AG04449 (cell line): ENCODE results near the gene SEPSECS.
A peak's percentile ranks its signal among the peaks of the same experiment; 100 is the strongest.

ENCODE experiments used
- CTCF ChIA-PET: fragments of 350-600 bp; formaldehyde crosslinking; extraction: SDS; loops from one replicate; lab custom pipeline; 2021; ENCODE audit warnings: antibody characterized with exemption; lab: Yijun Ruan, JAX
- POLR2A ChIA-PET: fragments of 400-600, 350-600 bp; formaldehyde crosslinking; extraction: SDS; loops from one replicate; lab custom pipeline; 2020; ENCODE audit warnings: antibody characterized with exemption, inconsistent platforms; lab: Yijun Ruan, JAX
- DNase-seq: peaks from one replicate; pipeline ENCODE4 v3.0.0-alpha.2; 2010; ENCODE audit warnings: low read depth, low spot score
- H3K4me3 ChIP-seq: 2 replicates; pipeline ENCODE4 v1.5.1; 2011; ENCODE audit warnings: low read depth, mild to moderate bottlenecking, control low read depth, low read length
- CTCF ChIP-seq: IDR thresholded peaks from one replicate; pipeline ENCODE4 v1.5.1; 2011; ENCODE audit warnings: mild to moderate bottlenecking, moderate library complexity, low read length, control low read depth, inconsistent platforms; ENCODE audit not compliant: insufficient read depth; ENCODE audit errors: missing control alignments

Gene SEPSECS

GRCh38 chr4:25159837-25160713 is at the start of gene SEPSECS:
TSS of gene SEPSECS (minus strand) at chr4:25160449. CDS start at chr4:25160369, 80 bp downstream.
- CTCF ChIA-PET: interaction anchor here (1.5 to 4.2 kb wide), 5 partner anchors 15 to 207 kb away, joined by 3 to 21 read pairs (median 9); partner anchors contain the start of gene ZCCHC4
- TF ChIP-seq CTCF: no peak
- peak; percentile 70 for DNase-seq
- POLR2A ChIA-PET: interaction anchor here (0.5 to 1.2 kb wide), 3 partner anchors 14 to 682 kb away, joined by 3 to 8 read pairs (median 3); no protein-coding TSS in a partner anchor
- H3K4me3 ChIP-seq: peak within 1 kb of the TSS; percentile 84

DNA sequence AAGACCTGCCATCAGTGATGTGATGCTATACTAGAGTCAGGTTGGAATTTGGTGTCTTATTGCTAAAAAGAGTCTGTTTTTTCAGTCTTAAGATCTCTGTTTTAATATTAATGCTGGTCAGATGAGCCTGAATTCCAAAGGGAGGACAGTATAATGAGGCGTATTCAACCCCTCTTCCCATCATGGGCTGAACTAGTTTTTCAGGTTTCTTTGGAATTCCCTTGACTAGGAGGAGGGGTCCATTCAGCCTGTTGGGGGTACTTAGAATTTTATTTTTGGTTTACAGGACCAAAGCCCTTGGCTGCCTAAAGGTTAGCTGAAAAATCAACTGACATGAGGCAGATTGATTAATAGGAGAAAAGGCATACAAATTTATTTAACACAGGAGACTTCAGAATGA is 49.5 kb upstream of the SEPSECS start:
- CTCF ChIA-PET: interaction anchor here (1.1 to 1.2 kb wide), 2 partner anchors 27 to 103 kb away, joined by 3 read pairs; partner anchors contain the start of gene ZCCHC4
- H3K4me3 ChIP-seq: no peak overlapping the region
- TF ChIP-seq CTCF: no peak
- POLR2A ChIA-PET: no interaction called here
- DNase-seq: no peak

DNA sequence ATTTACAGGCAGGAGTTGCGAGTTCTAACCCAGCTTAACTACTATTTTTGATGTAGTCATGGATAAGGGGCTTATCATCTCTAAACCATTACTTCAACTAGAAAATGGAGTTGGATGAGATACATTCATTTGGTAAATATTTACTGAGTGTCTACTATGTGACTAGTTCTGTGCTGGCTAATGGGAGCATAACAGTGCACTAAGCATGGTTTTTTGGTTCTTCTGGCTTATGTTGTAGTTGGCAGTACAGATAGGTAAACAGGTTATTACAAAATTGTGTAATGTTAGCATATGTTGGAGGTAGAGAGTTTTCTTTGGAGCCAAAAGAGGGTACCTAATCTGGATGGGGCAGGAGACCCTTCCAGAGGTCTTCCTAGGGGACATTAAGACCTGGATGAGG is 47.7 kb upstream of the SEPSECS start:
- POLR2A ChIA-PET: no interaction called here
- no peak for DNase-seq
- no peak overlapping the region for H3K4me3 ChIP-seq
- TF ChIP-seq CTCF: no peak
- CTCF ChIA-PET: no interaction called here

GRCh38 chr4:25198713-25199112 is 38.5 kb upstream of the SEPSECS start:
- ChIA-PET CTCF (interaction anchor here (0.8 kb wide), 1 partner anchor 11 kb away, joined by 3 read pairs; no protein-coding TSS in a partner anchor), POLR2A (no interaction called here)
- no peak for TF ChIP-seq CTCF
- no peak for DNase-seq
- H3K4me3 ChIP-seq: no peak overlapping the region

DNA sequence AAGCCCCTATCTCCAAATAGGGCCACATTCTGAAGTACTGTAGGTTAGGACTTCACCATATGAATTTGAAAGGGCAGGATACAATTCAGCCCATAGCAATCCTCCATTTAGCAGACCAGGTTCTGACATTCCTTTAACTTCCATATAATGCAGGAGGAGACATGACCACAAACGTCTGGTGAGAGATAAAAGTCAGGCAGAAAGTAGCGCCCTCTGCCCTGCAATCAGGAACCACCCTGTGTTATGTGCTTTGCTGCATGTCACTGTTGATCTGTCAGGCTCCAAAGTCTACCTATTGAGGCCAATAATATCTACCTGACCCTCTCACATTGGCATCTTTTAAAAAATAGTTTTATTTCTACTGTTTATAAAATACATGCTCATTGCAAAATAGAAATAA is 30.2 kb upstream of the SEPSECS start:
- ChIA-PET POLR2A (no interaction called here), CTCF (no interaction called here)
- TF ChIP-seq CTCF: no peak
- no peak for DNase-seq
- no peak overlapping the region for H3K4me3 ChIP-seq

- TF ChIP-seq CTCF: no peak
- ChIA-PET CTCF (no interaction called here), POLR2A (no interaction called here)
- no peak overlapping the region for H3K4me3 ChIP-seq
- no peak for DNase-seq
Measured at GRCh38 chr4:25184056-25184455, 23.8 kb upstream of the SEPSECS start.
